Type B pancreatic cell (in vitro differentiated cells): Measurements from ENCODE around the gene FAM50A. TPM values are rescaled to one million over a fixed set of nuclear protein-coding genes. Genes with fewer than 3 reads are reported as not detected.

ENCODE experiments used
- DNase-seq: peaks from one replicate; pipeline ENCODE4 v3.0.0; 2021; ENCODE audit warnings: mixed read lengths; ENCODE audit not compliant: unreplicated experiment; ENCODE audit errors: extremely low spot score
- H3K27ac Mint-ChIP-seq: 2 replicates; pipeline ENCODE4 v1.8.0; 2021; ENCODE audit warnings: mild to moderate bottlenecking, mixed read lengths
- H3K27me3 Mint-ChIP-seq: 2 replicates; pipeline ENCODE4 v1.8.0; 2021; ENCODE audit warnings: mixed read lengths
- H3K36me3 Mint-ChIP-seq: 2 replicates; pipeline ENCODE4 v1.8.0; 2021; ENCODE audit warnings: mixed read lengths
- H3K4me1 Mint-ChIP-seq: one replicate; pipeline ENCODE4 v1.8.0; 2021; ENCODE audit warnings: mixed read lengths; ENCODE audit not compliant: unreplicated experiment
- H3K4me3 Mint-ChIP-seq: 2 replicates; pipeline ENCODE4 v1.8.0; 2021; ENCODE audit warnings: mild to moderate bottlenecking, mixed read lengths
- H3K9me3 Mint-ChIP-seq: 2 replicates; pipeline ENCODE4 v1.8.0; 2021; ENCODE audit warnings: mixed read lengths
- total RNA-seq: library from RNA; stranded (reverse); gene quantifications from 2 replicates; pipeline ENCODE4 v1.2.1, GENCODE V29; 2021; ENCODE audit warnings: low replicate concordance
- TF ChIP-seq, protein P1 (sequence below): fragments of 200-600 bp; sonication (generic); conservative IDR thresholded peaks from 2 replicates; pipeline ENCODE4 v1.5.0; 2021; ENCODE audit warnings: antibody characterized with exemption, mild to moderate bottlenecking

The FAM50A gene
- total RNA-seq, 1 donor from 2014 or later: 59.2 TPM

DNA sequence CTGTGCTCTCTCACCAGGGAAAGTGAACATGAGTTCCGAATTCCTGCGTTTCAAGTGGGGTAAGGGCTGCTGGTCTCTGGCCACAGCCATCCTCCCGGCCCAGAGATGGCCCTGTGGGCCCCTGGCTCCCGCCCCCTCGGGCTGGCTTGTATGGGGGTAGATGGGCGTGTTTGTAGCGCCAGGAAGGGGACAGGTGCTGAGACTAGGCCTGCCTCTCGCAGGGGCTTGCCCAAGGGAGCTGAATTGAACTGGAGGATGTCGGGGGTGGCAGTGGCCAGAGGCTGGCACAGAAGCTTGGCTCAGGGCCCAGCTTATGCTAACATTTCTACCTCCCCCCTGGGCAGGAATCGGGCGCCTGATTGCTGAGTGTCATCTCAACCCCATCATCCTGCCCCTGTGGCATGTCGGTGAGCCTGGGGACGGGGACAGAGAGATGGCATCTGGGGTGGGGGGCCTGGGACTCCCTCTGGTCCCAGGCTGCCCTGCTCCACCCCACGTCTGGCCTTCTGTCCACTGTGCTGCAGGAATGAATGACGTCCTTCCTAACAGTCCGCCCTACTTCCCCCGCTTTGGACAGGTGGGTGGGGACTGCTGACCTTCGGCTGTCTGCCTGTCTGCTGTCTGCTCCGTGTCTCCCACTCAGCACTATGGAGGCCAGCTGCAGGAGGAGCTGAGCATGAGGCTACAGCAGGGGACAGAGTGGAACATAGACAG, 24.1 kb upstream of the FAM50A start:
- Mint-ChIP-seq H3K27me3 (no peaks in the 10 kb centered on the region), H3K27ac (no peak overlapping the region), H3K9me3 (no peaks in the 10 kb centered on the region), H3K4me3 (no peak overlapping the region), H3K36me3 (peaks cover 6% of the 10 kb centered on the region), H3K4me1 (no peaks in the 10 kb centered on the region)
- no peak for DNase-seq
- TF ChIP-seq, protein P1, sequence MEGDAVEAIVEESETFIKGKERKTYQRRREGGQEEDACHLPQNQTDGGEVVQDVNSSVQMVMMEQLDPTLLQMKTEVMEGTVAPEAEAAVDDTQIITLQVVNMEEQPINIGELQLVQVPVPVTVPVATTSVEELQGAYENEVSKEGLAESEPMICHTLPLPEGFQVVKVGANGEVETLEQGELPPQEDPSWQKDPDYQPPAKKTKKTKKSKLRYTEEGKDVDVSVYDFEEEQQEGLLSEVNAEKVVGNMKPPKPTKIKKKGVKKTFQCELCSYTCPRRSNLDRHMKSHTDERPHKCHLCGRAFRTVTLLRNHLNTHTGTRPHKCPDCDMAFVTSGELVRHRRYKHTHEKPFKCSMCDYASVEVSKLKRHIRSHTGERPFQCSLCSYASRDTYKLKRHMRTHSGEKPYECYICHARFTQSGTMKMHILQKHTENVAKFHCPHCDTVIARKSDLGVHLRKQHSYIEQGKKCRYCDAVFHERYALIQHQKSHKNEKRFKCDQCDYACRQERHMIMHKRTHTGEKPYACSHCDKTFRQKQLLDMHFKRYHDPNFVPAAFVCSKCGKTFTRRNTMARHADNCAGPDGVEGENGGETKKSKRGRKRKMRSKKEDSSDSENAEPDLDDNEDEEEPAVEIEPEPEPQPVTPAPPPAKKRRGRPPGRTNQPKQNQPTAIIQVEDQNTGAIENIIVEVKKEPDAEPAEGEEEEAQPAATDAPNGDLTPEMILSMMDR: no peak

DNA sequence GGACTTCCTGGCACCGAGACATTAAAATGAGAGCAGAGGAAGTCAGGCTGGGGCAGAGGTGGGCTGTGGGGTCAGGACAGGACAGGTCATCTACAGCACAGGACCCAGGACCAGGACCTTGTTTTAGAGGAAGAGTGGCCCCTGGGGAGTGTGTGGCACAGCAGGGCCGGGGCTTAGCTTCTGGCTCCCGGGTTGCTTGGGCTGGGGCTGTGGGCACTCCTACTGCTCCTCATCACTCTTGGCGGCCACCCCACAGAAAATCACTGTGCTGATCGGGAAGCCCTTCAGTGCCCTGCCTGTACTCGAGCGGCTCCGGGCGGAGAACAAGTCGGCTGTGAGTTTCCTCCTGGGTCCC, 23.6 kb upstream of the FAM50A start:
- TF ChIP-seq, protein P1: no peak
- Mint-ChIP-seq H3K27me3 (no peaks in the 10 kb centered on the region), H3K9me3 (no peaks in the 10 kb centered on the region), H3K4me1 (no peaks in the 10 kb centered on the region), H3K27ac (no peak overlapping the region), H3K4me3 (no peak overlapping the region), H3K36me3 (peaks cover 3% of the 10 kb centered on the region)
- DNase-seq: no peak

DNA sequence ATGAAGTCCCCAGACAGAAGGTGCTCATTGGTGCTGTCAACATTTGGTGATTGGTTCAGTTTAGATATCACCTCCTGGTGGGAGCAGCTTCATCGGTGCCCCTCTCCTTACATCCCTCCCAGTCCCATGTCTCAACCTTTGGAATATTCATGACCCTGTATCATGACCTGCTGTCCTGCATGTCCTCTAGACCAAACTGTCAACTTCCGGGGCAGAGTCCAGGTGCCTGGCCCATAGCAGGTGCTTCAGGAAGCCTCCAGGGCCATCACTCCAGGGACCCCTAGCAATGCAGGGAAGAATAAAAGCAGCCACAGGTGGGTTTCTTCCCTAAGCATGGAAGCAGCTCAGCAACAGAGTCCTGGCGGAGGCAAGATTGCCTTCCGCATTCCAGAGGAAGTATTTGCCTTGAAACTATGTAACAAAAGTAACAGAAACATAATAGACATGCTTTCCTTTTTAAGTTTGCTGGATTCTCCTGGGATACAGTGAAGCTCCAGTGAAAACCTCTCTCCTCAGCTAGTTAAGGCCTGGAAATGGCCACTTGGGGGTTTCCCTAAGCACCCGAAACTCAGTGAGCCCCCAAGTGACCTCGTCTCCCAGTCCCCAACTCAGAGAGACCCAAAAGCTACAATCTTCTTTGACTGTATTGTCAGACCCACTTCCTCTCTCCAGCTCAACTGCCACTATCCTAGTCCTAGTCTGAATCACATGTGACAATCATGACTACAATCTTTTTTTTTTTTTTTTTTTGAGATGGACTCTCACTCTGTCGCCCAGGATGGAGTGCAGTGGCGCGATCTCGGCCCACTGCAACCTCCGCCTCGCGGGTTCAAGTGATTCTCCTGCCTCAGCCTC, 16.8 kb upstream of the FAM50A start:
- TF ChIP-seq, protein P1: no peak
- Mint-ChIP-seq H3K27ac (peak overlapping the region; percentile 68), H3K4me1 (no peaks in the 10 kb centered on the region), H3K36me3 (peaks cover 6% of the 10 kb centered on the region), H3K9me3 (no peaks in the 10 kb centered on the region), H3K4me3 (no peak overlapping the region), H3K27me3 (no peaks in the 10 kb centered on the region)
- no peak for DNase-seq

DNA sequence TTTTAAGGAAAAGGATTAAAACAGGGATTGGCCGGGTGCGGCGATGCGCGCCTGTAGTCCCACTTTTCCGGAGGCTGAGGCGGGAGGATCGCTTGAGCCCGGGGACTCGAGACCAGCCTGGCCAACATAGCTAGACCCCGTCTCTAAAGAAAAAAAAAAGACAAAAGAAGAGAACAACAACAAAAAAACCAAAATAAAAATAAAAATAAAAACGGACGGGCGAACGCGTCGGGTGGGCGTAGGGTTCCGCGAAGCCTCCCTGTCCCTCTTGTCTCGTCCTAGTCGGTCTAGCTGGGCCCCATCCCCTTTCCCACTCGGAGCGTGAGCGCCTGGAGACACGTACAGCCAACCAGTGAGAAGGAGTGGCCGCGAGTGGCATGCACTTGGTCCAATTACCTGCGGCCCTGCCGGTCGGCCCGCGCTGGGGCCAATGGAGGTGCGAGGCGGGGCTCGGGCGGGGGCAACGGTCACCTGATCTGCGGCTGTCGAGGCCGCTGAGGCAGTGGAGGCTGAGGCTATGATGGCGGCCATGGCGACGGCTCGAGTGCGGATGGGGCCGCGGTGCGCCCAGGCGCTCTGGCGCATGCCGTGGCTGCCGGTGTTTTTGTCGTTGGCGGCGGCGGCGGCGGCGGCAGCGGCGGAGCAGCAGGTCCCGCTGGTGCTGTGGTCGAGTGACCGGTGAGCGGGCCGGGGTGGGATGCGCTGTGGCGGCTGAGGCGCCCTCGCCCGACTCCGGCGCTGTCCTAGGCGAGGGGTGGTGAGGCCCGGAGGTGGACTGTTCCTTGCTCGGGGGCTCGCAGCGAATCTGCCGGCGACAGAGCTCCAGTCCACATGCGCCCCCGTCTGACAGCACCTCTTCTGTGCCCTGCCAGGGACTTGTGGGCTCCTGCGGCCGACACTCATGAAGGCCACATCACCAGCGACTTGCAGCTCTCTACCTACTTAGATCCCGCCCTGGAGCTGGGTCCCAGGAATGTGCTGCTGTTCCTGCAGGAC, 15.5 kb upstream of the FAM50A start, which contains the start of gene ATP6AP1:
Gene ATP6AP1, plus strand, starts transcription at position 502 of the 996 bp plus-strand sequence. Its CDS starts 16 bp downstream, at position 518.
- Mint-ChIP-seq H3K27me3 (no peaks in the 10 kb centered on the region), H3K27ac (peak within 1 kb of the TSS; percentile 62), H3K4me3 (peak within 1 kb of the TSS; percentile 86), H3K4me1 (no peaks in the 10 kb centered on the region), H3K9me3 (no peaks in the 10 kb centered on the region), H3K36me3 (peaks cover 6% of the 10 kb centered on the region)
- TF ChIP-seq, protein P1: no peak
- DNase-seq: peak; percentile 92

DNA sequence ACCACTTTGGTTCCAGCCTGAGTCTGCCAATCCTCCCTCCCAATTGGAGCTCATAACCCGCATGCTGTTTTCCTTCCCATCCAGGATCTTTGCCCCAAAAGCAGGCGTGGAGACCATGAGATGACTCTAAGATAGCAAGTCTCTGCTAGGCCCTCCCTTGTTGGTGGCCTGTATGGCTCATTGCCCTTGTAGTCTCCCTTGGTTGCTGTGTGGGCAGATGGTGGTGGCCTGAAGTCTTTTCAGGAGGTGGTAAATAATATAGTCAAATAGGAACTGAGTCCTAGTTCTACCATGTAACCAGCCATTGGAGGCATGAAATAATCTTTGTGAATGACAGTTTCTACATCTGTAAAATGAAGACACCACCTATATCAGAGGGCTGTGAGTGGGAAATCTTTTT, 14.2 kb upstream of the FAM50A start:
- DNase-seq: no peak
- Mint-ChIP-seq H3K9me3 (no peaks in the 10 kb centered on the region), H3K4me3 (peak overlapping the region; percentile 86), H3K4me1 (no peaks in the 10 kb centered on the region), H3K27ac (peak overlapping the region; percentile 62), H3K36me3 (peaks cover 6% of the 10 kb centered on the region), H3K27me3 (no peaks in the 10 kb centered on the region)
- TF ChIP-seq, protein P1: no peak
